Measurements from ENCODE around the gene TOM1.

Gene TOM1

GRCh38 chr22:35377735-35378134 is 78.0 kb downstream of the TOM1 start:
- TF ChIP-seq, protein P1, sequence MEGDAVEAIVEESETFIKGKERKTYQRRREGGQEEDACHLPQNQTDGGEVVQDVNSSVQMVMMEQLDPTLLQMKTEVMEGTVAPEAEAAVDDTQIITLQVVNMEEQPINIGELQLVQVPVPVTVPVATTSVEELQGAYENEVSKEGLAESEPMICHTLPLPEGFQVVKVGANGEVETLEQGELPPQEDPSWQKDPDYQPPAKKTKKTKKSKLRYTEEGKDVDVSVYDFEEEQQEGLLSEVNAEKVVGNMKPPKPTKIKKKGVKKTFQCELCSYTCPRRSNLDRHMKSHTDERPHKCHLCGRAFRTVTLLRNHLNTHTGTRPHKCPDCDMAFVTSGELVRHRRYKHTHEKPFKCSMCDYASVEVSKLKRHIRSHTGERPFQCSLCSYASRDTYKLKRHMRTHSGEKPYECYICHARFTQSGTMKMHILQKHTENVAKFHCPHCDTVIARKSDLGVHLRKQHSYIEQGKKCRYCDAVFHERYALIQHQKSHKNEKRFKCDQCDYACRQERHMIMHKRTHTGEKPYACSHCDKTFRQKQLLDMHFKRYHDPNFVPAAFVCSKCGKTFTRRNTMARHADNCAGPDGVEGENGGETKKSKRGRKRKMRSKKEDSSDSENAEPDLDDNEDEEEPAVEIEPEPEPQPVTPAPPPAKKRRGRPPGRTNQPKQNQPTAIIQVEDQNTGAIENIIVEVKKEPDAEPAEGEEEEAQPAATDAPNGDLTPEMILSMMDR (IDR thresholded peaks at IDR 0.05) = no peak
- TF ChIP-seq ZFX (IDR thresholded peaks at IDR 0.05; ENCODE audit: borderline replicate concordance) = no peak
- H3K27ac ChIP-seq = peak overlapping the region; percentile 61

DNA sequence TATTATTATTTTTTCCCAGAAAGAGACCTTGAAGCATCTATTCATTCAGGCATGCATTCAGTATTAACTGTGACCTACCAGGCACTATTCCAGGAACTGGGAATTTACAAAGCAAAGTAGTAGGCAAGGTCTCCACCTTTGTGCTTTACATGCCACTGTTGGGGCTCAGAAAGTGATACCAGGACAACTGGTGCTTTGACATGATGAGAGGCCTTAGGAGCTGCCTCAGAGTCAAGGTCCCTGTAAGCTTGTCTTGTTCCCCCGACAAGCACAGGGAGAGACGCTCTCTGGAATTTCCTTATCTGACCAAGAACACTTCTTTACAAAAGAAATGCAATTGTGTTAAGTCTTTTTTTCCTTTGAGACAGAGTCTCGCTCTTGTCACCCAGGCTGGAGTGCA is 78.9 kb downstream of the TOM1 start:
- TF ChIP-seq ZFX (IDR thresholded peaks at IDR 0.05; ENCODE audit: borderline replicate concordance) = no peak
- TF ChIP-seq, protein P1 (IDR thresholded peaks at IDR 0.05) = no peak
- 0 out of 2 replicates have a peak overlapping the region, but pooled peaks have one; percentile 22 for H3K27ac ChIP-seq

DNA sequence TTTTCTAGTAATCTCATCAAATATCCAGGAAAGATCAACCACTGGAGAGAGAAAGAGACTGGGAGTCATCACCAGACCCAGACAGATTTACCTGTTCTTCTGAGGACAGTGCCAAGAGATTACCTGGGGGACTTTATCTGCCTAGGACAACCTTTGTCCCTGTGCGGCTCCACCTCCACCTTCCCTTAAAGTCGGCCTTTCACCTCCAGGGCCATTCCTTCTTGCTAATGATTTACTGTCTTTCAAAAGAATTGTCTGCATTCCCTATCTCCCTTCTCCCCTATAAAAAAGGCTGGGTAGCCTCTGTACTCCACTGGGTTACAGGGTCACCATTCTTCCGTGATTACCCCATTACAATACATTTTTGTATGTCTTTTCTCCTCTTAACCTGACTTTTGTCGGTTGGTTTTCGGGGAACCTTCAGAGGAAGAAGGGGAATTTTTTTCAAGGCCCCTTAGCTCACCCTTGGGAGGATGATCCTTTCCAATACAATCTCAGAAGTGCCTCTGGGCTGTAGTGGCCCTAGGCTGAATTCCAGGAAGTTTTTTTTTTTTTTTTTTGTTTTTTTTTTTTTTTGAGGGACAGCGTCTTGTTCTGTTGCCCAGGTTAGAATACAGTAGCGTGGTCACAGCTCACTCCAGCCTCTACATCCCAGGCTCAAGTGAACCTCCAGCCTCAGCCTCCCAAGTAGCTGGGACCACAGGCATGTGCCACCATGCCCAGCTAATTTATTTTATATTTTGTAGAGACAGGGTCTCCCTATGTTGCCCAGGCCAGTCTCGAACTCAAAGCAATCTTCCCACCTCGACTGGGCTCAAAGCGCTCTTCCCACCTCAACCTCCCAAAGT is 79.7 kb downstream of the TOM1 start:
- no peak for TF ChIP-seq ZFX (IDR thresholded peaks at IDR 0.05; ENCODE audit: borderline replicate concordance)
- TF ChIP-seq, protein P1 (IDR thresholded peaks at IDR 0.05) = no peak
- H3K27ac ChIP-seq = 0 out of 2 replicates have a peak overlapping the region, but pooled peaks have one; percentile 22

DNA sequence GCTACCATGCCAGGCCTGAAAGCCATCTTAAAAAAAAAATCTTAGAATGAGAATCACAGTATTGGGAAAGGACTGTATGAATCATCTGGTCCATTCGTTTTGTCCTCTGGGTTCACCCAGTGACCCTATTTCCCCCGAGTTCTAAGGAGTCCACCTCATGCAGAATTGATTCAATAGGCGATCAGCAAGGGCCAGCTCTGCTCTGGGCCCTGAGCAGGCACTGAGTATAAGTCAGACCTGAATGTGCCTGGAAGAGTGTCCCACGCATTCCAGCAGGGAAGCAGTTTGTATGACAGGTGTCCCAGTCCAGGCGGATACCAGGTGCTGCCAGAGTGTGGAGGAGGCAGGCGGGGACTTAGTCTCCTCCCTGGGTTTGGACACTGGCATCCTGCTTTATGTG is 80.3 kb downstream of the TOM1 start:
- H3K27ac ChIP-seq = peak overlapping the region; percentile 50

GRCh38 chr22:35380537-35381423 is 81.1 kb downstream of the TOM1 start, which contains the start of gene HMOX1:
TSS of gene HMOX1 (plus strand) at chr22:35381096. CDS start at chr22:35381174, 78 bp downstream.
- peak within 1 kb of the TSS; percentile 50 for H3K27ac ChIP-seq

More for the DNA sequence above, 80.3 kb downstream of the TOM1 start:
- TF ChIP-seq, protein P1 (IDR thresholded peaks at IDR 0.05) = no peak
- TF ChIP-seq ZFX (IDR thresholded peaks at IDR 0.05; ENCODE audit: borderline replicate concordance) = no peak

DNA sequence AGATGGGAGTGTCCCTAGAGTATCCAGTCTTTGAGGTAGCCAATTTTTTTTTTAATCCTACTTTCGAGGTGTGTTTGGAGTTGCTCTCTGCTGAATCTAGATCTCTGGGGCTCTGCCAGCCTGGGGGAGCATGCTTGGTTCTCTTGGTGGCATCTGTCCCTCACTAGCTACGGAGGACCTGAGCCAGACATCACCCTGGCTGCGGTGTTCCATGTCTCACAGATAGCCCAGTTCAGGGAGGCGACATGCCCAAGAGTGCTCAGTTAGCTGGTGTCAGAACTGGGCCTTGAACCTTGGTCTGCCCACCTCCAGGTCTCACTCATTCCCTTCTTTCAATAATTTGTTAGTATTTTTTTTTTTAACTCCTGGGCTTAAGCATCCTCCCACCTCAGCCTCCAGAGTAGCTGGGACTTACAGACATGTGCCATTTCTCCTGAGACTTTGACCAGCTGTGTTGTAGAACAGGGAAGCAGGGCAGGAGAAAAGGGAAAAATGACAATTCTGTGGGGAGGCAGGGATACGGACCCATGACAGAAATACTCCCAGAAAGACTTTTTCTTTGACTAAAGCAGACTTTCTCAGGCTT is 81.8 kb downstream of the TOM1 start:
- peak overlapping the region; percentile 50 for H3K27ac ChIP-seq

More at GRCh38 chr22:35380537-35381423, 81.1 kb downstream of the TOM1 start, which contains the start of gene HMOX1:
- TF ChIP-seq, protein P1 (IDR thresholded peaks at IDR 0.05) = peak; percentile 28
- no peak for TF ChIP-seq ZFX (IDR thresholded peaks at IDR 0.05; ENCODE audit: borderline replicate concordance)

More for the DNA sequence above, 81.8 kb downstream of the TOM1 start:
- TF ChIP-seq, protein P1 (IDR thresholded peaks at IDR 0.05) = no peak
- TF ChIP-seq ZFX (IDR thresholded peaks at IDR 0.05; ENCODE audit: borderline replicate concordance) = no peak

Data from 22Rv1 (cell line).